ENCODE data around the gene EXOSC5.
"Not testable (repeated sequence)": the region's sequence is repeated elsewhere in the genome, so short reads cannot be mapped to it uniquely, and the experiment has no call there.

The EXOSC5 gene

DNA sequence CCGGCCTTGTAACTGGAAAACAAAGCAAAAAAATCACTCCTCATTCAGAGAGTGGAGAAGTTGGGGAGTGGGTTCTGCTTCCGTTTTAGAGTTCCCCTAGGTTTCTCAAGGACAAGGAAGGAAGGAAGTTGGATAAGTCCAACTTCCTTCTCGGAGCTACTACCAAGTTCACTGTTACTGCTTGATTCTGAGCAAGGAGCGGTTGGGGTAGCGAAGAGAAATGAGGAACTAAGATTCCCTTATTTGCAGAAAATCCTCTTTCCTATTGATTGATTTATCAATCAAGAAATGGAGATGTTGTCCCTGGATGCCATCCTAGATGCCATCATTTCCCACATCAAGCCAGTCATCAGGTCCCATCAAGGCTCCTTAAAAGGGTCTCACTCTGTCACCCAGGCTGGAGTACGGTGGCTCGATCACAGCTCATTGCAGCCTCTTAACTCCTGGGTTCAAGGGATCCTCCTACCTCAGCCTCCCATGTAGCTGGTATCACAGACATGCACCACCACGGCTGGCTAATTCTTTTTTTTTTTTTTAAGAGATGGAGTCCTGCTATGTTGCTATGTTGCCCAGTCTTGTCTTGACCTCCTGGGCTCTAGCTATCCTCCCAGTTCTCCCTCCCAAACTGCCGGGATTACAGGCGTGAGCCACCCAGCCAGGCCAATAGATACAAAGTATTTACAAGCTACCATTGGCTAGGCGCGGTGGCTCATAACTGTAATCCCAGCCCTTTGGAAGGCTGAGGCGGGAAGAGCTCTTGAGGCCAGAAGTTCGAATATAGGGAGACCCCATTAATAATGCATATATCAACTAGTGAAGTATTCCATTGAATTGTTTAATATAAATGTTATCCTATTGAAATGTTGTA is 32.4 kb downstream of the EXOSC5 start:
- no peak for DNase-seq

DNA sequence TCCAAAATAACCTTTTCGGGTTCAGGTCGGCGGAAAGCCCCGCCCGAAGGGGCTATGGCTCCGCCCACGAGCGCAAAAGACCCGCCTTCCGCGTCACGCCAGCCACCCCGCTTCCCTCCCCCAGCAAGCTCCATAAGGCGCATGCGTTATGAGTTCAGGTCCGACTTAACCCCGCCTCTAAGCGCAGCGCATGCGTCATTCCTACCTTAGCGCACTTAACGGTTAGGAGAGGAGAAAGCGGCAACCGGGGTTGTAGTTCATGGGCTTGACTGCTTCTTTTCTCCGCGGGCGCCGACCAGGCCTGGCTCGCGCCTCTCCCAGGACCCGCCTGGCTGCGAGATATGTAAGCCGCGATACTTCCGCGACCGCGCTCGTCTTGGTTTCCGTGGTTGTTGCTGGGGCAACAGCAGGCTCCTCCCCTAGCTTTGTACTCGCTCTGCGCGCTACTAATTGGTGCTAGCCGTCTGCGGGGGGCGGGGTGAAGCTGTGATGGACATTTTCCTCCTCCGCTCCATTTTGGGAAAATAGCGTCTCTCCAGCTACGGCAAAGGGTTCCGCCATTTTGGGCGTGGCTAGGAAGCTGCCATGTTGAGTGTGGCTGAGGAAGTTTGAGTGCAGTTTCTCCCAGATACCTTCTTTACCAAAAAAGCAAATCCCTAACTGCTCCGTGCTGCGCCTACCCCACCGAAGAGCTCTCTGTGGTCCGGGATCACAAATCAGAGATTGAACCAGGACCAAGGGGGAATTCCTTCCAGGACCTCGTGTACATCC is 33.2 kb downstream of the EXOSC5 start, which contains the start of gene B9D2:
B9D2 (minus strand) TSS at position 397 of the 771 bp plus-strand sequence. CDS start 630 bp downstream, outside the sequence.
- peak; percentile 96 to 99 (median 98) for DNase-seq

DNA sequence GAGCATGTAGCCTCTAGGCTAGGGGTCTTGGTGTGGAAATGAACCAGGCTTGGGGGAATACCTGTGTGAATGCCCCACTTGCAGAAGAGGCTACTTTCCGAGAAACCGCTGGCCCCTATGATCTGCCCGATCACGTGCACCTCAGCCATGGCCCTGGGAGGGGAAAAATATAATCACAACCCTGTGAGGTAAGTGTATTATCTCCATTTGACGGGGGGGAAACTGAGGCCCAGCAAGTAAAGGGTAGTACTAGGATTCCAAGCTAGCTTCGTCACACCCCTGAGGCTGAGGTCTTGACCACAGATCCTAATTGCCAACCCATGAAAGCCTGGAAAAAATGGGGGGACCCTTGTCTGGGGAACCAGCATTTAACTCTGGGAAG is 33.8 kb downstream of the EXOSC5 start:
- DNase-seq = no peak

DNA sequence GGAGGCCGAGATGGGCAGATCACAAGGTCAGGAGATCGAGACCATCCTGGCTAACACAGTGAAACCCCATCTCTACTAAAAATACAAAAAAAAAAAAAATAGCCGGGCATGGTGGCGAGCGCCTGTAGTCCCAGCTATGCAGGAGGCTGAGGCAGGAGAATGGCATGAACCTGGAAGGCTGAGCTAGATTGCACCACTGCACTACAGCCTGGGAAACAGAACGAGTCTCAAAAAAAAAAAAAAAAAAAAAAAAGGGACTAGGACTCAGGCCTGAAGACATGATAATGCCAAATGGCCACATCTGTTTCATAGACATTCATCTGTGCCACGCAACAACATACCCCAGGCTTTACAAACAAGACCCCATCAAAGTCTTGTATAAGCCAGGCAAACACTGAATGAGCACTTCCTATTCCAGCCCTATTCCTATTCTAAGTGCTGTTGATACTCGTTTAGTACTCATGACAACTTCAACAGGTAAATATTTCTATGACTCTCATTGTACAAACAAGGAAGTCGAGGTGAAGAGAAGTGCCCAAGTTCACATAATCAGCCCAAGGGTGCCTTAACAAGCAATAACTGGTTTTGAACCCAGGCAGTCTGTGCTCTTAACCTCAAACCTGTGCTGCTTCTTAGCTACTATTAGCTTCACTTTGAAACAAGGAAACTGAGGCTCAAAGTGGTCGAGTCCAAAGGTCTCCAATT is 34.9 kb downstream of the EXOSC5 start:
- no peak for DNase-seq

DNA sequence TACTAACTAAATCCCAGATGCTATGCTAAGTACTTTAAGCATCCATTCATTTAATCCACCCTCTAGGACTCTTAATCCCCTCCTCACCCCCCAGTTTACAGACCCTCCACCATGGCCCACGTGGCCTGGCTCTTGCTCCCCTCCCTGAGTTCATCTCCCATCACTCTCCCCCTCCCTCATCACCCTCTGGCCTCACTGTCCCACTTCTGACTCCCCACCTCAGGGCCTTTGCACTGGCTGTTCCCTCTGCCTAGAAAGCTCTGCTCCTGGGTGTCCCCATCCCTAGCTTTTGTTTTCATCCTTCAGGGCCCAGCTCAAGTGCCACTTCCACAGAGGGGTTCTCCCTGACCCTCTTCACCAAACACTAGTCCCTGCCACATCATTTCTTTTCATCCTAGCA is 37.4 kb downstream of the EXOSC5 start:
- no peak for DNase-seq

DNA sequence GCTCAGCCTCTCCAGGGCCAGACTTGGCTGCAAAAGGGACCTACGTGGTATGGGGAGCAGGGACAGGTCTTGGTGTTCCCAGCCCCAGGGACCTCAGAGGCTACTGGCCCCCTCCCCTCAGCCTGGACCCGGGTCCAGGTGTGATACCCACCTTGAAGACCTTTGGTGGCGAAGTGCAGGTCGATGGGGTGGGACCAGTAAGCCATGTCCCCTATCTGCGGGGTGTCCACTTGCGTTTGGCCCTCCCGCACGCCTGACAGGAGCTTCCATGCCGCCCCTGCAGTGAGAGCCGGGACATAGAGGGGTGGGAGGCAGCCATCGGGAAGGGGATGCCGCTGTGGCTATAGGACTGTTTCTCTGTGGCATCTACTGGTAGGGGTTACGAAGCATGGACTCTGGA is 39.4 kb downstream of the EXOSC5 start:
- no peak for DNase-seq

DNA sequence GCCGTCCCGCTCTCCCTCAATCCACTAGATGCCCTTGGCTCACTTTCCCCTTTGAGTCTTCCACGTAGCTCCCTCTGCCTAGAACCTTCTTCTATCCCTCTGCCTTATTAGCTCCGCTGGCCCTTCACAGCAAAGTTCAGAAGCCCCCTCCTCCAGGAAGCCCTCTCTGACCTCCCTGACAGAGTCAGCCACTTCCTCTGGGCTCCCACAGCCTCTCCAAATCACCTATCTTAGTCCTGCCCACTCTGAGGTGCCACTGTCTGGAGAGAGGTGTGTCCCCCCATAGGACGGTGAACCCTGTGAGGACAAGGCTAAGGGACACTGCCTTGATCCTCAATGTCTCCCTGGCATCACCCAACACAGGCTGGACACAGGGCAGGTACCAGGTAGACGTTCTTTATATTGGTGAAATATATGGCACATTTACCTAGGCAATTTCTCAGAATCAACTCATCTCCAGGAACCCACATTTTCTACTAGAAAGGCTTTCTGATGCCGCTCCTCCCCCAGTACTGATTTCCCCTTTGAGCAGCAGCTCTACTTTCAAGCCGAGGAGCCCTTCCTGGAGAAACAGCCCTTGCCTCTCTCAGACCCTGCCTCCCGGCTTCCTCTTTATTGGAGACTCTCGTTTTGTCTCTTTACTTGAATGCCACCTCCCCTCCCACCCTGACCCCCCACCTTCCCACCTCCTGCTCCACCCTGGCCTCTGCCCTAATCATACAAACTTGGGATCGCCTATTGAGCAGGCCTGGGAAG is 40.0 kb downstream of the EXOSC5 start:
- peak in 1 of 5 donors; percentile 50 for DNase-seq

DNA sequence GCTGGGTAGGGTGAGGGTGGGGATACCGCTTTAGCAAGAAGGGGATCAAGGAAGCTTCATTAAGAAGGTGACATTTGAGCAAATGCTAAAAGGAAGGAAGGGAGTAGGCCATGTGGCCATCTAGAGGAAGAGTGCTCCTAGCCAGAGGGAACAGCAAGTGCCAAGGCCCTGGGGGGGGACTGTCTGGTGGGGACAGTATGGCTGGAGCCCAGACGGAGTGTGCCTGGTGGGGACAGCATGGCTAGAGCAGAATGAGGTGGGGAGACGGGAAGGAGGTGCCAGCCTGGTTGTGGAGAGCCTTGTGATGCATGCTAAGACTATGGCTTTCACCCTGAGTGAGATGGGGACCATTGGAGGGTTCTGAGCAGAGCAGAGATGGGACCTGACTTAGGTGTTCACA is 41.4 kb downstream of the EXOSC5 start:
- DNase-seq = no peak

DNA sequence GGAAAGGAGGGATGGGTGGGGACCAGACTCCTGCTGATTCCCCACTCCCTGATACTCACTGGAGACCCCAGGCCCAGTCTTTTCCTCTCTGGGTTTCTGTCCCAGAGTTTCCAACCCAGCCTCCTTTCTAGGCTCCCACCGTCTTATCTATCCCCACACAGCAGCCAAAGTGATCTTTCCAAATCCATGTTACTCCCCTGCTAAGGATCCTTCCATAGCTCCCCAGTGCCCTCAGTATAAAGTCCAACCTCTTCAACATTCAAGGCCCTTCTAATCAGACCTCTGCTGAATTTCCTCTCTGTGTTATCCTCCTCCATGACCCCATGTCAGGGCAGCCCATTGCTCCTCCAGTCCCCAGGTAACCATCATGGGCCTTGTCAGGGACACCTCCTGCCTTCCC is 42.1 kb downstream of the EXOSC5 start:
- DNase-seq = no peak

DNA sequence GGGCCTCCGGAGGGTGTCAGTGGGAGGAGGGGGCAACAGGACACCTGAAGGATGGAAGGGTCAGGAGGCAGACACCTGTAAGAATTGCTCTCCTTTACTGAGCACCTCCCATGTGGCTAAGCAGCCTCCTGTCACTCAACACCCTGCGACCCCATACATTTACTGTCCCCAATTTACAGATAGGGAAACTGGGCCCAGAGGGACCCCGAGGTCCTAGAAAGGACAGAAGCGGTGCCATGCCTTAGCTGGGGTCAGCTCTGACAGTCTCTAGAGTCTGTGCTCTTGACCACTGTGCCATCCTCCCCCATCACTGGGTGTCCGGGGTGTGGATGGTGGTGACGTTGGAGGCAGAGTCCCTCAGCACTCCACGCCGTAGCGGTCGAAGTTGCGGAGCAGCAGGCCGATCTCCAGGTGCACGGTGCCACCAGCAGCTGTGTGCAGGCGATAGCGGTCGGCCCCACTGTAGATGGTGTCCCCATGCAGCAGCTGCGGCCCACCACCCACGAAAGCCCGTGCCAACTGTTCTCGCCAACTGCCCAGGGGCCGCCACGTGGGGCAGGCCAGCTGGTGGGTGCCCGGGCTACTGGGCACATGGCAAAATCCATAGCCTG is 42.7 kb downstream of the EXOSC5 start:
- no peak for DNase-seq

DNA sequence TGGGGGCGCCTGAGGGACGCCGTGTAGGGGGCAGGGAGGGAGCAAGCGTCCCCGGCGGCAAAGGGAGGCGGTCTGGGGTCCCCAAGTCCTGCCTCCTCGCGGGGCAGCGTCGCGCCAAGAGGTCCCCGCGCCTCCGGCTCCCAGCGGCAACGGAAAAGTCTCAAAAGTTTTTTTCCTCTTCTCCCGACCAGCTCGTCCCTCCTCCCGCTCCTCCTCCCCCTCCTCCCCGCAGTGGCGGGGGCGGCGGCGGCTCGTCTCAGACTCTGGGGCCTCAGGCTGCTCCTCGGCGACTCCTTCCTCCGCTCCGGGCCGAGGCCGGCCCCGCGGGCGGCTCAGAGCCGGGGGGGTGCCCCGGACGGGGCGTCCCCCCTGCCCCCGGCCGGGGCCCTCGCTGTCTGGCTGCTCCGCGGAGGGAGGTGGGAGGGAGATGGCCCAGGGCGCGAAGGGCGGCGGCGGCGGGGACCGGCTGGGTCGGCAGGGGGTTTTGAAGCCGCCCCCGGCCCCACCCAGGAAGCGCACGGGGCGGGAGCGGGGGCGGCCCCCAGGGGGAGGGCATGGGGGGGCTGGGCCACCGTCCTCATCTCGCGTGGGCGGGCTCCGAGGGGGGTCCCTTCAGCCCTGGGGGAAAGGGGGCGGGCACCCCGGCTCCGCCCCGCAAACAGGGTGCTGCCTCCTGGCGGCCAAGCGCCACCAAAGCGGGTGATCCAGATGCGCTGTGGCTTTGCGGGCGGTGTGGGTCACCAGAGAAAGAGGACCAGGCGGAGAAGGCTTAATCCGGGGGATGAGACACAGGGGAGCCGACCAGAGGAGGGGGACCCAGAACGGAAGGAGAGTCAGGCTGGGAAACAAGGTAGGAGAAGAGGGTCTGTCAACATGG is 43.5 kb downstream of the EXOSC5 start, which contains the start of gene TGFB1:
TGFB1 (minus strand) TSS at position 457 of the 877 bp plus-strand sequence. CDS start 878 bp downstream, outside the sequence.
- peak; percentile 92 to 97 (median 92) for DNase-seq

DNA sequence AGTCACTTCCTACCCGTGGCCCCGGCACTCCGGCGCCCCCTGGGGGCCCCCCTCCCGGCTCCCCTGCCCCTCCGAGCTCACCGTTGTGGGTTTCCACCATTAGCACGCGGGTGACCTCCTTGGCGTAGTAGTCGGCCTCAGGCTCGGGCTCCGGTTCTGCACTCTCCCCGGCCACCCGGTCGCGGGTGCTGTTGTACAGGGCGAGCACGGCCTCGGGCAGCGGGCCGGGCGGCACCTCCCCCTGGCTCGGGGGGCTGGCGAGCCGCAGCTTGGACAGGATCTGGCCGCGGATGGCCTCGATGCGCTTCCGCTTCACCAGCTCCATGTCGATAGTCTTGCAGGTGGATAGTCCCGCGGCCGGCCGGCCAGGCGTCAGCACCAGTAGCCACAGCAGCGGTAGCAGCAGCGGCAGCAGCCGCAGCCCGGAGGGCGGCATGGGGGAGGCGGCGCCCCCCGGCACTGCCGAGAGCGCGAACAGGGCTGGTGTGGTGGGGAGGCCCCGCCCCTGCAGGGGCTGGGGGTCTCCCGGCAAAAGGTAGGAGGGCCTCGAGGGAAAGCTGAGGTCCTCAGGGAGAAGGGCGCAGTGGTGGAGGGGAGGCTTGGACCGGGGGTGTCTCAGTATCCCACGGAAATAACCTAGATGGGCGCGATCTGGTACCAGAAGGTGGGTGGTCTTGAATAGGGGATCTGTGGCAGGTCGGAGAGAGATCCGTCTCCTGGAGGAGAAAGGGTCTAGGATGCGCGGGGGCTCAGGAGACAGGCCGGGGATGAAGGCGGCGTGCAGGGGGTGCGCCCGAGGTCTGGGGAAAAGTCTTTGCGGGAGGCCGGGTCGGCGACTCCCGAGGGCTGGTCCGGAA is 44.3 kb downstream of the EXOSC5 start:
- peak; percentile 55 to 72 (median 71) for DNase-seq

DNA sequence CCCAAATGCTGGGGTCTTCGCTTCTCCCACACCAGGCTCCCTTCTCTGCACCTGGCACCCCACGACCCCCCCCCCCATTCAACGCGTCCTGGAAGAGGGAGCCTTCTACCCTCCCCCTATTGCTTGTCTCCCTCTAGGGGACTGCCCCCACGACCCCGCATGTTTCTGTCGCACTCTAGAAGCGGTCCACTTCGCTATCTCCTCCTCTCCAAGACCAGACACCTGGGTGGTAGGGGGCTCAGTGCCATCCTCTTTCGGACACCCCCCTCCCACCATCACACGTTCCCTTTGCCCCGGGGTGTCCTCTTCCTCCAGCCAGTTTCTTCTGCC is 44.9 kb downstream of the EXOSC5 start:
- DNase-seq = no peak

DNA sequence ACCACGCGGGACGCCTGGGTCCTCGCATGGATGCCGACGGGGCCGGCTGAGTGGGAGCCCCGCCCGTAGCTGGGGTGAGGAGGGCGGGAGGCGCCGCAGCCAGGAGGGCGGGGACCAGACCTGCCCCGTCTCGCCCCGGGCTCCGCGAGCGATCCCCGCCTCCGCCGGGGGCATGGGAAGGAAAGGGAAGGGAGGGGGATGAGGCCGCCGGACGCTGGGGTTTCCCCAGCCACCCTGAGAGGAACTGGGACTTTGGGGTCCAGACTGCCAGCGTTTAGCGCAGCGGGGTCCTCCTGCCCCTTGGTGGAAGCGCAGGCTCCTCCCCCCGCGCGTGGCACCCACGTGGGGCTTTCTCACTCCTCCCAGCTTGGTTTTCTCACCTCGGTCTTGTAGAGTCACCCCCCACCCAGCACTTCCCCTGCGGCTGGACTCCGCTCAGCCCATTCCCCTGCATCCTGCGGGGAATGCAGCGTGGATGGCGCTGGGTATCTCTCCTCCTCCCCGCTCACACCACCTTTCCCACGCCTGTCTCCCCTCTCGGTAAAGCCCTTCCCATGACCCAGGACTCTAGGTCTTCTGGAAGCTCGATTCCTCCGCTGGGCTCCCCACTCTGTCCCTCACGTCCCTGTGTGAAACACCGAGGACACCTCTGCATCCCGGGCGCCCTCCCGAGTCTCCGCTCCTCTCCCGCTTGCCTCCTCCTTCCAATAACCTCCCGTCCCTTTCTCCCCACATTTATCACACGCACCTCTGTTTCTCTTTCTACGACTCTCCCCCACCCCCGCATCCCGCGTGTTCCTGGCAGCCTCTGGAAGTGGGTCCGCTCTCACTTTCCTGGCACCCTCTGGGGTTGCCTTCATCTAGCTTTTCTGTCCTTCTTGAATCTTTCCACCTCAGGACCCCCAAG is 45.6 kb downstream of the EXOSC5 start:
- peak; percentile 78 to 85 (median 84) for DNase-seq

DNA sequence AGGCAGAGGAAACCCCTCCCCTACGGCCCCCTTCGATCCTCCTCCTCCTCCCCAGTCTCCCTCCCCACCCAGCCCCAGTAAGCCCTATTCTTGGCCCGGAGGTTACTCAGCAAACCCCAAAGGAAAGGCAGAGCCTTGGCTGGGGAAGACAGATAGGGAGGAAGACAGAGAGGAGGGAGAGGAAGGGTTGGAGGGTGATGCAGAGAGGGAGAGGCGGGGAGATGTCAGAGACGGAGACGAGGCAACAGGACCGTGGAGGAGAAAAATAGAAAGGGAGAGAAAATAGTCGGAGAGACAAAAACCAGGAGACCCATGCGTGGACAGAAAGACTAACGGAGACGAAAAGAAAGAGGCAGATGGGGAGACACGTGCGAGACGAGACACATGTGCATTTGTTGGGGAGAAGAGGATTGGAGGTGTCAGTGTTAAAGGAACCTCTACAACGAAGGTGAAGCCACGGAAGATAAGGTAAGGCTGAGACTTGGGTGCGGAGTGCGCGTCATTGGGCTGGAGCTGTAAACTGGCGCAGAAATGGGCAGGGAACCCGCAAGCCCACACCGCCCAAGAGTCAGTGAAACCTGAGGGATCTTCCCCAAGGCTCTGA is 46.3 kb downstream of the EXOSC5 start:
- no peak for DNase-seq

DNA sequence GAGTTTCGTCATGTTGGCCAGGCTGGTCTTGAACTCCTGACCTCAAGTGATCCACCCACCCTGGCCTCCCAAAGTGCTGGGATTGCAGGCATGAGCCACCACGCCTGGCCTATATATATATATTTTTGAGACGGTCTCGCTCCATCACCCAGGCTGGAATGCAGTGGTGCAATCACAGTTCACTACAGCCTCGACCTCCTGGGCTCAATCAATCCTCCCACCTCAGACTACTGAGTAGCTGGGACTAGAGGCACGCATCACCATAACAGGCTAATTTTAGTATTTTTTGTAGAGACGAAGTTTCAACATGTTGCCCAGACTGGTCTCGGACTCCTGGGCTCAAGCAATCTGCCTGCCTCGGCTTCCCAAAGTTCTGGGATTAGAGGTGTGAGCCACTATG is 50.2 kb downstream of the EXOSC5 start:
- not testable (repeated sequence) for DNase-seq

DNA sequence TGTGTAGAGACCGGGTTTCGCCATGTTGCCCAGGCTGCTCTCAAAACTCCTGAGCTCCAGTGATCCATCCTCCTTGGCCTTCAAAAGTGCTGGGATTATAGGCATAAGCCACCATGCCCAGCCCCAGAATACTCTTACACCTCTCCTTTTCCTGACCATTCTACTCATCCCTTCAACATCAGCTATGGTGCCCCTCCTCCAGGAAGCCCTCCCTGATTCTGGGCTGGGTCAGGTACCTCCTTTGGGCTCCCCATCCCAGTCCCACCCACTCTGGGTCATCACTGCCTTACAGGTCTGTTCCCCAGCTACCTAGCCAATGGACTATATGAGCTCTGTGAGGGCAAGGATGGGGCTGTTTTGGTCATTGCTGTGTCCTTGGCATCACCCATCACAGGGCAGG is 53.0 kb downstream of the EXOSC5 start:
- no peak for DNase-seq

All from T-helper 1 cell (primary cell).